ENCODE measurements around the gene PCK2.
A peak's percentile ranks its signal among the peaks of the same experiment; 100 is the strongest.

- TF ChIP-seq CTCF (IDR thresholded peaks at IDR 0.05; ENCODE audit: low read depth, low read length) (no peak), MAX (IDR thresholded peaks at IDR 0.05; ENCODE audit: low read depth, low read length) (peak; percentile 96), POLR2A (IDR thresholded peaks at IDR 0.05; ENCODE audit: extremely low read depth, insufficient read length) (peak; percentile 74), MYC (IDR thresholded peaks at IDR 0.05; ENCODE audit: low read depth, low read length) (peak; percentile 60; the same call in 1 of the 2 replicates)
These were observed 47.2 kb downstream of the PCK2 start, which contains the start of gene EMC9 for GRCh38 chr14:24141097-24141880.
